GM23338 (cell line): ENCODE data around the gene MECP2.

ENCODE experiments used
- CREB1 ChIP-seq: fragments of 250-450 bp; sonication (Bioruptor Pico); IDR thresholded peaks from 2 replicates; pipeline ENCODE4 v1.5.0; 2020; ENCODE audit warnings: low read depth, mild to moderate bottlenecking, moderate library complexity
- CTCF ChIP-seq, 2 experiments: fragments of 200-600 bp in 1 of 2; sonication (generic) in 1 of 2; conservative IDR thresholded peaks; 2 replicates each; pipeline versions ENCODE4 v1.5.1 to v1.6.1; 2016 to 2017; ENCODE audit warnings: antibody characterized with exemption in 2 of 2, low read depth in 2 of 2, mild to moderate bottlenecking in 2 of 2, moderate library complexity in 1 of 2
- EZH2 ChIP-seq: fragments of 200-600 bp; sonication (generic); IDR thresholded peaks from one replicate; pipeline ENCODE4 v1.8.0; 2017; ENCODE audit warnings: antibody characterized with exemption, mild to moderate bottlenecking, low read depth; ENCODE audit not compliant: unreplicated experiment
- EZH2phosphoT487 ChIP-seq: fragments of 200-600 bp; sonication (generic); IDR thresholded peaks from one replicate; pipeline ENCODE4 v1.8.1; 2018; ENCODE audit warnings: antibody characterized with exemption; ENCODE audit not compliant: unreplicated experiment
- JUNB ChIP-seq: IDR thresholded peaks from one replicate; pipeline ENCODE4 v1.6.1; 2016; ENCODE audit warnings: antibody characterized with exemption; ENCODE audit not compliant: unreplicated experiment
- NANOG ChIP-seq: IDR thresholded peaks from 2 replicates; pipeline ENCODE4 v1.6.1; 2016; ENCODE audit warnings: antibody characterized with exemption, borderline replicate concordance
- POLR2AphosphoS5 ChIP-seq: IDR thresholded peaks from 2 replicates; pipeline ENCODE4 v1.6.1; 2016; ENCODE audit warnings: antibody characterized with exemption, low read depth
- REST ChIP-seq: IDR thresholded peaks from one replicate; pipeline ENCODE4 v1.6.1; 2018; ENCODE audit warnings: antibody characterized with exemption; ENCODE audit not compliant: unreplicated experiment
- STAT1 ChIP-seq: IDR thresholded peaks from one replicate; pipeline ENCODE4 v1.6.1; 2016; ENCODE audit warnings: antibody characterized with exemption; ENCODE audit not compliant: unreplicated experiment
- ZNF114 ChIP-seq: fragments of 250-450 bp; sonication (Bioruptor Pico); IDR thresholded peaks from 2 replicates; pipeline ENCODE4 v1.5.0; 2020; ENCODE audit warnings: mild to moderate bottlenecking, moderate library complexity
- ZNF331 ChIP-seq: fragments of 250-450 bp; sonication (Bioruptor Pico); IDR thresholded peaks from 2 replicates; pipeline ENCODE4 v1.5.0; 2020; ENCODE audit warnings: low read depth, mild to moderate bottlenecking, moderate library complexity
- ZNF462 ChIP-seq: fragments of 250-450 bp; sonication (Bioruptor Pico); IDR thresholded peaks from 2 replicates; pipeline ENCODE4 v1.5.0; 2020; ENCODE audit warnings: mild to moderate bottlenecking, moderate library complexity
- TF ChIP-seq, protein P1 (sequence below): IDR thresholded peaks from 2 replicates; pipeline ENCODE4 v1.6.1; 2016; ENCODE audit warnings: antibody characterized with exemption

- TF ChIP-seq REST (no peak), CTCF (conservative IDR thresholded peaks at IDR 0.05; ENCODE audit: low read depth in 2 of 2) (no peak), EZH2 (no peak), CREB1 (CRISPR knock-in tag) (peak; percentile 38; the same call in 1 of the 2 replicates), EZH2phosphoT487 (no peak), POLR2AphosphoS5 (0 out of 2 replicates have a peak, but pooled peaks have one; percentile 46), JUNB (no peak), ZNF331 (CRISPR knock-in tag) (no peak), NANOG (no peak), STAT1 (no peak), ZNF462 (CRISPR knock-in tag) (no peak), ZNF114 (CRISPR knock-in tag) (no peak)
- TF ChIP-seq, protein P1, sequence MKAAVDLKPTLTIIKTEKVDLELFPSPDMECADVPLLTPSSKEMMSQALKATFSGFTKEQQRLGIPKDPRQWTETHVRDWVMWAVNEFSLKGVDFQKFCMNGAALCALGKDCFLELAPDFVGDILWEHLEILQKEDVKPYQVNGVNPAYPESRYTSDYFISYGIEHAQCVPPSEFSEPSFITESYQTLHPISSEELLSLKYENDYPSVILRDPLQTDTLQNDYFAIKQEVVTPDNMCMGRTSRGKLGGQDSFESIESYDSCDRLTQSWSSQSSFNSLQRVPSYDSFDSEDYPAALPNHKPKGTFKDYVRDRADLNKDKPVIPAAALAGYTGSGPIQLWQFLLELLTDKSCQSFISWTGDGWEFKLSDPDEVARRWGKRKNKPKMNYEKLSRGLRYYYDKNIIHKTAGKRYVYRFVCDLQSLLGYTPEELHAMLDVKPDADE, result no peak
These were observed at the start of gene MECP2 for GRCh38 chrX:154097589-154098541.
